RWPE1 (cell line): ENCODE results near the gene TMEM33.

ENCODE experiments used
- CTCF ChIA-PET: fragments of 350-600 bp; sonication (Branson Sonifier 250); formaldehyde crosslinking; extraction: SDS; loops from one replicate; lab custom pipeline; 2021; lab: Yijun Ruan, JAX
- POLR2A ChIA-PET: fragments of 400-600 bp; formaldehyde crosslinking; extraction: SDS; loops from one replicate; lab custom pipeline; 2020; ENCODE audit warnings: antibody characterized with exemption; ENCODE audit not compliant: low non-redundant PET; lab: Yijun Ruan, JAX
- DNase-seq: peaks from one replicate; pipeline ENCODE4 v3.0.0; 2012; ENCODE audit warnings: low spot score
- H3K27ac ChIP-seq: fragments of 450-650 bp; 2 replicates; pipeline ENCODE4 v1.5.1; 2017
- CTCF ChIP-seq: fragments of 450-650 bp; conservative IDR thresholded peaks from 2 replicates; pipeline ENCODE4 v1.5.1; 2017; ENCODE audit warnings: low read depth, mild to moderate bottlenecking

TMEM33 gene

GRCh38 chr4:41957634-41958033 is 22.4 kb downstream of the TMEM33 start:
- ChIA-PET POLR2A (no interaction called here), CTCF (interaction anchor here (0.6 to 0.7 kb wide), 3 partner anchors 44 to 1406 kb away, joined by 3 to 8 read pairs (median 6); no protein-coding TSS in a partner anchor)
- peak; percentile 9 for DNase-seq

DNA sequence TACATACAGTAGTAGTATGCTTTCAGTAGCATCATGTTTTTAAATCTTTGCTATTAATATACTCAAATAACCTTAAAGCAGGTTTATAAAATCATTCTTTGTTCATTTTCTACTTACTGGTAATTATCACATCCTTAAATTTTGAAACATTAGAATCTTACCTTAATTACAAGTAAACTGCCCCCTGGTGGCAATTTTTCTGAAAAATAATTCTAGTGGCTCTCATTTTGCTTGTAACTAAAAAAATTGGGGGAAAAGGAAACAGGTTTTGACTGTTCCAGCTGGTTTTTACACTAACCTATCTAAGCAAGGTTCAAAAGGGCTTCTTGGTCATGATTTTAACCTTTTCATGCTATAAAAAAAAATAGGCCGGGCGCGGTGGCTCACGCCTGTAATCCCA is 27.9 kb downstream of the TMEM33 start:
- CTCF ChIA-PET = no interaction called here
- peak; percentile 4 for DNase-seq
- POLR2A ChIA-PET = no interaction called here
- no peak overlapping the region for H3K27ac ChIP-seq
- TF ChIP-seq CTCF = 0 out of 2 replicates have a peak, but pooled peaks have one; percentile 24

More at GRCh38 chr4:41957634-41958033, 22.4 kb downstream of the TMEM33 start:
- TF ChIP-seq CTCF = peak; percentile 16; the same call in 1 of the 2 replicates
- H3K27ac ChIP-seq = no peak overlapping the region

- ChIA-PET POLR2A (no interaction called here), CTCF (no interaction called here)
- no peak for DNase-seq
- no peak overlapping the region for H3K27ac ChIP-seq
- TF ChIP-seq CTCF = no peak
Measured at GRCh38 chr4:41964401-41964800, 29.2 kb downstream of the TMEM33 start.

GRCh38 chr4:41967392-41967791 is 32.2 kb downstream of the TMEM33 start:
- no peak overlapping the region for H3K27ac ChIP-seq
- POLR2A ChIA-PET = no interaction called here
- no peak for TF ChIP-seq CTCF
- CTCF ChIA-PET = no interaction called here
- no peak for DNase-seq

DNA sequence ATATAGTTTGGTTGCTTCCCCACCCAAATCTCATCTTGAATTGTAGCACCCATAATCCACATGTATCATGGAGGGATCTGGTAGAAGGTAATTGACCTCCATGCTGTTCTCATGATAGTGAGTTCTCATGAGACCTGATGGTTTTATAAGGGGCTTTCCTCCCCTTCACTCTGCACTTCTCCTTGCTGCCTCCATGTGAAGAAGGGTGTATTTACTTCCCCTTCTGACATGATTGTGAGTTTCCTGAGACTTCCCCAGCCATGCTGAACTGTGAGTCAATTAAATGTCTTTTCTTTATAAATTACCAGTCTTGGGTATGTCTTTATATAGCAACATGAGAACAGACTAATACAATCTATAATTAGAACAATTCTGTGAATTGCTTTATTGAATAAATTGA is 34.4 kb downstream of the TMEM33 start:
- H3K27ac ChIP-seq = no peak overlapping the region
- no peak for DNase-seq
- no peak for TF ChIP-seq CTCF
- POLR2A ChIA-PET = no interaction called here
- CTCF ChIA-PET = no interaction called here

GRCh38 chr4:41975341-41975740 is 40.1 kb downstream of the TMEM33 start:
- no peak for TF ChIP-seq CTCF
- CTCF ChIA-PET = interaction anchor here (0.6 kb wide), 1 partner anchor 1076 kb away, joined by 3 read pairs; no protein-coding TSS in a partner anchor
- POLR2A ChIA-PET = no interaction called here
- no peak overlapping the region for H3K27ac ChIP-seq
- DNase-seq = no peak
